ENCODE measurements around the gene KRTAP29-1. TPM values are rescaled to one million over a fixed set of nuclear protein-coding genes. Genes with fewer than 3 reads are reported as not detected.

Gene KRTAP29-1
- total RNA-seq, 1 experiment from 2014 or later, result not detected

DNA sequence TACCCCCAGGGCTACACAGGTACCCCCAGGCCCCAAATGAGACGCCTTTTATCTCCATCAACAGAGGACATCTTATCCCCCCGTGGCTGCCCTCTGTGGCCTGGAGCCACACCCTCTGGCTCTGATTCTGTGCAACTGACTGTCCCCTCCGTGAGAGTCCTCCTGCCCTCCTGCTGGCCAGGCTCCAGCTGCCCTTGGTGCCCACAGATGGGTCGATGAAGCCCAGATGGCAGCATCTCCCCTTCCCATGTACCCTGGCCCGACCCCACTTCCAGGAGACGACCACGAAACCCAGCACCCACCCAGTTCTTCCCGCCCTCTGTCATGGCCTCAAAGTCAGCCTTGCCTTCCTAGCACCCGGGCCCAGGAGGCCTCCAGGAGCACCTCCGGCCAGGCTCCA is 22.5 kb upstream of the KRTAP29-1 start:
- Histone ChIP-seq H3K9me3 (ENCODE audit: control insufficient read depth, low read depth, low read length) (no peaks in the 10 kb centered on the region), H3T11ph (ENCODE audit: low read length) (no peak overlapping the region), H3K23me2 (ENCODE audit: insufficient read length, low read depth, low read length, poor library complexity, severe bottlenecking) (no peaks in the 10 kb centered on the region), H3K18ac (ENCODE audit: insufficient read length, low read depth, low read length) (no peak overlapping the region), H2BK20ac (ENCODE audit: low read depth, low read length, poor library complexity, severe bottlenecking) (no peak overlapping the region), H2BK120ac (ENCODE audit: low read depth, low read length, poor library complexity, severe bottlenecking) (no peak overlapping the region), H2BK12ac (ENCODE audit: insufficient read length, low read depth, low read length) (no peak overlapping the region), H3K9ac (ENCODE audit: extremely low read depth, insufficient read length, low read length) (no peak overlapping the region), H2AFZ (ENCODE audit: low read length) (no peak overlapping the region), H3K4me1 (ENCODE audit: insufficient read depth, low read length) (no peaks in the 10 kb centered on the region), H2AK5ac (ENCODE audit: insufficient read length, low read length) (no peak overlapping the region), H3K79me1 (ENCODE audit: insufficient read depth, low read depth, low read length, poor library complexity, severe bottlenecking) (no peaks in the 10 kb centered on the region), H2BK15ac (ENCODE audit: low read depth, low read length) (no peak overlapping the region), H3K4ac (ENCODE audit: low read depth, low read length) (no peak overlapping the region), H3K23ac (ENCODE audit: insufficient read length, low read depth, low read length) (no peak overlapping the region), H3K27me3 (ENCODE audit: insufficient read depth, low read length) (no peaks in the 10 kb centered on the region), H3K27ac (ENCODE audit: insufficient read length, low read depth, low read length) (no peak overlapping the region), H3K4me2 (ENCODE audit: insufficient read depth, insufficient read length, low read length) (no peak overlapping the region), H4K8ac (replicated peaks; ENCODE audit: insufficient read length, low read depth, low read length) (no peak overlapping the region), H4K91ac (ENCODE audit: insufficient read length, low read depth, low read length) (no peak overlapping the region), H4K5ac (ENCODE audit: insufficient read length, low read depth, low read length) (no peak overlapping the region), H4K20me1 (ENCODE audit: control insufficient read depth, insufficient read depth, insufficient read length) (no peaks in the 10 kb centered on the region), H3K14ac (ENCODE audit: insufficient read depth, low read length) (no peak overlapping the region), H3K79me2 (ENCODE audit: insufficient read depth, low read length) (no peaks in the 10 kb centered on the region), H2BK5ac (ENCODE audit: insufficient read length, low read length) (no peak overlapping the region), H3K56ac (ENCODE audit: insufficient read length, low read depth, low read length) (no peak overlapping the region)
- no peak for DNase-seq
- Mint-ChIP-seq H3K27ac (no peak overlapping the region), H3K4me1 (peaks cover 3 to 4% of the 10 kb centered on the region in 2 experiments; a peak in 2 of 4 replicates), H3K27me3 (ENCODE audit: low read depth) (peaks cover 2% of the 10 kb centered on the region; the same call in 1 of the 2 replicates), H3K4me3 (no peak overlapping the region), H3K9me3 (peaks cover 6% of the 10 kb centered on the region in 2 experiments), H3K36me3 (ENCODE audit: insufficient read depth in 1 of 3, low read depth in 3 of 3) (peaks cover 0 to 6% (median under 1%) of the 10 kb centered on the region in 3 experiments; a peak in 1 of 7 replicates)
- no peak for TF ChIP-seq CTCF (conservative IDR thresholded peaks at IDR 0.05)
- no CpG with 5 or more reads among the region's 10 CpGs for WGBS (ENCODE audit: extremely low coverage, insufficient read length, low lambda C conversion rate)
